Measurements from ENCODE around the gene CAMK2B. TPM values are rescaled to one million over a fixed set of nuclear protein-coding genes. Genes with fewer than 3 reads are reported as not detected.

CAMK2B gene
- total and polyA plus RNA-seq, 8 donors: 0.17 to 1.1 (median 0.53) TPM

GRCh38 chr7:44263326-44264082 is 61.9 kb downstream of the CAMK2B start:
- Histone ChIP-seq H3K4me1 (peaks cover 3 to 10% of the 10 kb centered on the region in 2 donors), H3K9me3 (no peaks in the 10 kb centered on the region), H3K27me3 (peaks cover 3 to 31% of the 10 kb centered on the region in 2 donors), H3K36me3 (no peaks in the 10 kb centered on the region), H3K4me3 (no peak overlapping the region), H3K27ac (no peak overlapping the region)
- ATAC-seq: no peak
- intact Hi-C loops (cut with DNase I): no loop called here
- TF ChIP-seq CTCF (IDR thresholded peaks at IDR 0.05): no peak
- DNase-seq: no peak

GRCh38 chr7:44262031-44262430 is 63.4 kb downstream of the CAMK2B start:
- Histone ChIP-seq H3K27me3 (peaks cover 3 to 31% of the 10 kb centered on the region in 2 donors), H3K9me3 (no peaks in the 10 kb centered on the region), H3K36me3 (no peaks in the 10 kb centered on the region), H3K4me3 (no peak overlapping the region), H3K27ac (no peak overlapping the region), H3K4me1 (peaks cover 14 to 22% of the 10 kb centered on the region in 2 donors)
- TF ChIP-seq CTCF (IDR thresholded peaks at IDR 0.05): no peak
- ATAC-seq (no peak), DNase-seq (no peak)
- intact Hi-C loops (cut with DNase I): no loop called here

- no peak for ATAC-seq
These were observed 64.2 kb downstream of the CAMK2B start for GRCh38 chr7:44261240-44261639.

GRCh38 chr7:44259547-44260457 is 65.6 kb downstream of the CAMK2B start:
- Histone ChIP-seq H3K27ac (no peak overlapping the region), H3K36me3 (no peaks in the 10 kb centered on the region), H3K27me3 (peaks cover 3 to 22% of the 10 kb centered on the region in 2 donors), H3K4me3 (no peak overlapping the region), H3K4me1 (peaks cover 14 to 22% of the 10 kb centered on the region in 2 donors), H3K9me3 (no peaks in the 10 kb centered on the region)
- peak; percentile 41 for ATAC-seq
- TF ChIP-seq CTCF (IDR thresholded peaks at IDR 0.05): no peak
- intact Hi-C loops (cut with DNase I): no loop called here
- DNase-seq: peak in 3 of 4 donors; percentile 24 to 53 (median 48)

More at GRCh38 chr7:44261240-44261639, 64.2 kb downstream of the CAMK2B start:
- Histone ChIP-seq H3K27ac (no peak overlapping the region), H3K9me3 (no peaks in the 10 kb centered on the region), H3K4me1 (peaks cover 14 to 22% of the 10 kb centered on the region in 2 donors), H3K4me3 (no peak overlapping the region), H3K36me3 (no peaks in the 10 kb centered on the region), H3K27me3 (peaks cover 3 to 25% of the 10 kb centered on the region in 2 donors)
- no peak for TF ChIP-seq CTCF (IDR thresholded peaks at IDR 0.05)
- intact Hi-C loops (cut with DNase I): no loop called here
- DNase-seq: no peak

Measured in left lung (tissue), 10 donors.